Sigmoid colon (tissue), 4 donors: ENCODE measurements around the gene PHKA1.

Source experiments
- EP300 ChIP-seq, 4 donors: sonication (generic); formaldehyde crosslinking; IDR thresholded peaks; one replicate each; pipeline ENCODE4 v1.6.1; 2017; ENCODE audit warnings: antibody characterized with exemption in 4 of 4
- POLR2A ChIP-seq, 2 donors: fragments of 450-650 bp; IDR thresholded peaks; one replicate each; pipeline ENCODE4 v1.6.1; 2016; ENCODE audit warnings: antibody characterized with exemption in 2 of 2, mild to moderate bottlenecking in 2 of 2, moderate library complexity in 2 of 2
- POLR2AphosphoS5 ChIP-seq, 4 donors: sonication (generic); formaldehyde crosslinking; IDR thresholded peaks; one replicate each; pipeline ENCODE4 v1.6.1; 2017; ENCODE audit warnings: antibody characterized with exemption in 4 of 4
- TF ChIP-seq, protein P1 (sequence below), 4 experiments: fragments of 450-650 bp in 3 of 4; fragments of 200-600 bp in 1 of 4; IDR thresholded peaks; one replicate each; pipeline ENCODE4 v1.5.1; 2016 to 2019; ENCODE audit warnings: antibody characterized with exemption in 4 of 4, mild to moderate bottlenecking in 3 of 4, moderate library complexity in 2 of 4

DNA sequence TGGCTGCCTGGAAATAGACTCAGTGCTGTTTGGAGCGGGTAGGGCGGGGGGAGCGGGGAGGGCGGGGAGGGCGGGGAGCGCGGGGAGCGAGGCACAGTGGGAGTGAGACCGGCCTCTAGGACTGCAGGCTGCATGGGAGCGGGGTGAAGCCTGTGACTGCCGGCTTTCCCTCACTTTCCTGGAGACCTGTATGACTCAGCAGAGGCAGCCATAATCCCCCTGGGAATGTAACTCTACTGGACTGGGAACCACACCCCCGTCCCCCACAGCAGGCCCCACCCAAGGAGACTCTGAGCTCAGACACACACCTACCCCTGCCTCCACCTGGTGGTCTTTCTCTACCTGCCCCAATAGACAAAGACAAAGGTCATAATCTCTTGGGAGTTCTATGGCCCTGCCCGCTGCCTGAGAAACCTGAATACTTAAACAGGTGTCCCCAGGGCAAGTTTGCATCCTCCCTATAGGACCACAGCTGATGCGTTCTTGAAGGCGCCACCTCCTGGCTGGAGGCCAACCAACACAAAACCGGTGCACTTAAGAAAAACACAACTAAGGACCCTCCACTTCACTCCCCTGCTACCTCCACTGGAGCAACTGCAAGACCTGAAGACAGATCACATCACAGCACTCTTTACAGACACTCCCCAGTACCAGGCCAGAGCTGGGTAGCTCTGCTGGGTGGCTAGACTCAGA lies 159.5 kb downstream of the PHKA1 start:
- TF ChIP-seq EP300 (IDR thresholded peaks at IDR 0.05) (no peak), POLR2AphosphoS5 (IDR thresholded peaks at IDR 0.05) (no peak), POLR2A (IDR thresholded peaks at IDR 0.05) (no peak)
- TF ChIP-seq, protein P1, sequence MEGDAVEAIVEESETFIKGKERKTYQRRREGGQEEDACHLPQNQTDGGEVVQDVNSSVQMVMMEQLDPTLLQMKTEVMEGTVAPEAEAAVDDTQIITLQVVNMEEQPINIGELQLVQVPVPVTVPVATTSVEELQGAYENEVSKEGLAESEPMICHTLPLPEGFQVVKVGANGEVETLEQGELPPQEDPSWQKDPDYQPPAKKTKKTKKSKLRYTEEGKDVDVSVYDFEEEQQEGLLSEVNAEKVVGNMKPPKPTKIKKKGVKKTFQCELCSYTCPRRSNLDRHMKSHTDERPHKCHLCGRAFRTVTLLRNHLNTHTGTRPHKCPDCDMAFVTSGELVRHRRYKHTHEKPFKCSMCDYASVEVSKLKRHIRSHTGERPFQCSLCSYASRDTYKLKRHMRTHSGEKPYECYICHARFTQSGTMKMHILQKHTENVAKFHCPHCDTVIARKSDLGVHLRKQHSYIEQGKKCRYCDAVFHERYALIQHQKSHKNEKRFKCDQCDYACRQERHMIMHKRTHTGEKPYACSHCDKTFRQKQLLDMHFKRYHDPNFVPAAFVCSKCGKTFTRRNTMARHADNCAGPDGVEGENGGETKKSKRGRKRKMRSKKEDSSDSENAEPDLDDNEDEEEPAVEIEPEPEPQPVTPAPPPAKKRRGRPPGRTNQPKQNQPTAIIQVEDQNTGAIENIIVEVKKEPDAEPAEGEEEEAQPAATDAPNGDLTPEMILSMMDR (IDR thresholded peaks at IDR 0.05): no peak
